ENCODE data around the gene TDRD12.
"Not testable (repeated sequence)": the region's sequence is repeated elsewhere in the genome, so short reads cannot be mapped to it uniquely, and the experiment has no call there.

TDRD12 gene

GRCh38 chr19:32864318-32865007 lies 144.9 kb downstream of the TDRD12 start:
- TF ChIP-seq, protein P1, sequence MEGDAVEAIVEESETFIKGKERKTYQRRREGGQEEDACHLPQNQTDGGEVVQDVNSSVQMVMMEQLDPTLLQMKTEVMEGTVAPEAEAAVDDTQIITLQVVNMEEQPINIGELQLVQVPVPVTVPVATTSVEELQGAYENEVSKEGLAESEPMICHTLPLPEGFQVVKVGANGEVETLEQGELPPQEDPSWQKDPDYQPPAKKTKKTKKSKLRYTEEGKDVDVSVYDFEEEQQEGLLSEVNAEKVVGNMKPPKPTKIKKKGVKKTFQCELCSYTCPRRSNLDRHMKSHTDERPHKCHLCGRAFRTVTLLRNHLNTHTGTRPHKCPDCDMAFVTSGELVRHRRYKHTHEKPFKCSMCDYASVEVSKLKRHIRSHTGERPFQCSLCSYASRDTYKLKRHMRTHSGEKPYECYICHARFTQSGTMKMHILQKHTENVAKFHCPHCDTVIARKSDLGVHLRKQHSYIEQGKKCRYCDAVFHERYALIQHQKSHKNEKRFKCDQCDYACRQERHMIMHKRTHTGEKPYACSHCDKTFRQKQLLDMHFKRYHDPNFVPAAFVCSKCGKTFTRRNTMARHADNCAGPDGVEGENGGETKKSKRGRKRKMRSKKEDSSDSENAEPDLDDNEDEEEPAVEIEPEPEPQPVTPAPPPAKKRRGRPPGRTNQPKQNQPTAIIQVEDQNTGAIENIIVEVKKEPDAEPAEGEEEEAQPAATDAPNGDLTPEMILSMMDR (IDR thresholded peaks at IDR 0.05; ENCODE audit: low read length, missing control alignments): no peak
- no peak overlapping the region for H3K4me3 ChIP-seq (replicated peaks; ENCODE audit: low read depth, low read length)
- DNase-seq (ENCODE audit: low read depth): no peak

- no peak overlapping the region for H3K4me3 ChIP-seq (replicated peaks; ENCODE audit: low read depth, low read length)
- TF ChIP-seq, protein P1 (IDR thresholded peaks at IDR 0.05; ENCODE audit: low read length, missing control alignments): no peak
- DNase-seq (ENCODE audit: low read depth): no peak
Observed at GRCh38 chr19:32865326-32865725, 145.8 kb downstream of the TDRD12 start.

DNA sequence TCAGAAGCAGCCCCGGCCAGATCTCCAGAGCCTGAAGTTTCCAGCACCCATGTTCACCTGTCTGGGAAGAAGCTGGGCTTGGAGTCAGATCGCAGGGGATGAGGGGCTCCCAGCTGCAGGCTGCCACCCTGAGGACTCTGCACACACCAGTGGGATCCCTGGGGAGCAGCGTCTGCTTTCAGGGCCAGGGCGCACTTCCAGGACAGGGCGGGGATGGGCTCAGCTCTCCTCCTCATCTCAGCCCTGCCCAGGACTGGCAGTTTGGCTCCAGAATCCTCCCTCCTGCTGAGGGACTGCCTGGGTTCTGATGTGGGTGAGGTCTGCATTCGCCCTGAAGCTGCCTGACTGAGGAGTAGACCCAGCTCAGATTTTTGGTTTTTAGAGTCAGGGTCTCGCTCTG lies 146.5 kb downstream of the TDRD12 start:
- TF ChIP-seq, protein P1 (IDR thresholded peaks at IDR 0.05; ENCODE audit: low read length, missing control alignments): no peak
- no peak overlapping the region for H3K4me3 ChIP-seq (replicated peaks; ENCODE audit: low read depth, low read length)
- DNase-seq (ENCODE audit: low read depth): no peak

DNA sequence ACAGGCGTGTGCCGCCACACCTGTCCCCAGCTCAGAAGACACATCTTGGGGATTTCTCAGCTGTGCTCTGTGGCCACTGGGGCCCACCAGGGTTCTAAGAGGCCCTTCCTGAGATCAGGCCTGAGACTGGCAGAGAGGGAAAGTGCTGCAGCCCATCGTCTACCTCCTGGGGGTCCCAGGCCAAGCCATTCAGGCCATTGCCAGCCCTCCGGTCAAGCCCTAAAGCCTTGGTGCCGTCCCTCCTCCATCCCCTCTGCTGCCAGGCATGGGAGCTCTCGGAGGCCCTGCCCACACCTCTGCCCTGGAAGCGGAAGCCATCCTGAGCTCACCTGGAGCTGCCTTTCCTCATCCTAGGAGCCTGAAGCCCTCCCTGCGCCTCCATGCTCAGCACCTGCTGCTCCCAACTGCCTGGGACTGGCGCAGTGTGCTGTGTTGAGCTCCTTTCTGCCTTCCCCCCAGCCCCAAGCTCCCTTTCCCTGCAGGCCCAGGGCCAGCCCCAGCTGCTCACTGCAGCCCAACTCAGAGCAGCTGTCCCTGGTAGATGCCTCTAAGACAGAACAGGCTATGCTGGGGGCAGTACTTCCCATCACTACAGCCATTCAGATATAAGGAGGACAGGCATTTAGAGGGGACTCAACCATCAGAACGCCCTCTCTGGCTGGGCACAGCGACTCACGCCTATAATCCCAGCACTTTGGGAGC lies 147.1 kb downstream of the TDRD12 start:
- no peak for DNase-seq (ENCODE audit: low read depth)
- TF ChIP-seq, protein P1 (IDR thresholded peaks at IDR 0.05; ENCODE audit: low read length, missing control alignments): no peak
- H3K4me3 ChIP-seq (replicated peaks; ENCODE audit: low read depth, low read length): no peak overlapping the region

GRCh38 chr19:32867436-32867835 lies 147.9 kb downstream of the TDRD12 start:
- not testable (repeated sequence) for DNase-seq (ENCODE audit: low read depth); H3K4me3 ChIP-seq (replicated peaks; ENCODE audit: low read depth, low read length)

DNA sequence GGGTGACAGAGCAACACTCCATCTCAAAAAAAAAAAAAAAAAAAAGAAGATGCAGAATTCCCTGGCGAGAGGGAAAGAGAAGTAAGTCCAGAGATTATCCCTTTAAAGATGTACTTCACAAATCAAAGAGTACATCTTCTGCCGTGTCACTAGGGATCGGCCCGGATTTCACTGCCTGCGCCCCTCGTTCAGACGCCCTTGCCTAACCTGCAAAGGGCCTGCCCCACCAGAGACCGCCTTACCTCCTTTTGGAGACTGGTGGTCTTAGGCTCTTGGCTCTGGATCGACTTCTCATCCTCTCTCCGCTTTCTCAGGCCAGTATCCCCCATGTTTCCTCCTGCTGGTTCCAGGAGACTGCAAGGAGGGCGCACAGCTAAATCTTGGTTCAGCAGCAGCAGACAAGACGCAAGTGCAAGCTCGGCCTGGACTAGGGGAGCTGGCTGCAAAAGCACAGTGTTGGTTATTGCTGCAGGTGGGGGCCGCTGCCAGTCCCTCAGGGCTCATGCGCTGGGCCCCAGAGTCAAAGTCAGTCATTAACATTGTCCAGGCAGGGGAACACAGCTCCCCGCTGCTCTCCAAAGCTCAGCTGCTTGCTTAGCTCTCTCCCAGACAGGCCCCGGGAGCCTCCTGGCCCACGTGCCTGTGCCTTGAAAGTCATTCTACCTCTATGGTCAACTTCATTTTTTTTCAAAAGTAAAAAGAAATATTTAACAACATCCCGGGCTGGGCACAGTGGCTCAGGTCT lies 148.8 kb downstream of the TDRD12 start:
- no peak for DNase-seq (ENCODE audit: low read depth)
- TF ChIP-seq, protein P1 (IDR thresholded peaks at IDR 0.05; ENCODE audit: low read length, missing control alignments): no peak
- no peak overlapping the region for H3K4me3 ChIP-seq (replicated peaks; ENCODE audit: low read depth, low read length)

DNA sequence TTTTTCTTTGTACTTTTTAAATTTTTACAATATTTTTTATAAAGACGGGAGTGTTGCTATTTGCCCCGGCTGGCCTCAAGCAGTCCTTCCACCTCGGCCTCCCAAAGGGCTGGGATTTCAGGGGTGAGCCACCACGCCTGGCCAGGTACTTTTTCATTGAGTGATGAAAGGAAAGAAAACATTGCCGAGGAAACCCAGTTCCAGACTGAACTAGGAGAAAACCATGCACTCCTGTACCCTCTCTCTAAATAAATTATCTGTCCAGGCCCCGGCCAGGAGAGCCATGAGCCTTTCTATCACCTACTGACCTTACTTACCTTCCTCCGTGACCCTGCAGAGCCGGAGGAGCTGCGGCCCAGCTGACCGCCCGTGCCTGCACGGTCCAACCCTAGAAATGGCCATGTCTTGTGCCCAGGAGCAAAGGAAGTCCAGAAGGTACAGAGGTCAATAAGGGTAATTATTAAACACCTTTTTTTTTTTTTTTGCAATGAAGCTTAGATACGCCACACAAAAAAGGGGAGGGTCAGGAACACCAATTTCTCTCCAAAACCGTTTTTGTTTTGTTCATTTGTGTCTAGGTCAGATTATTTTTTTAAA lies 149.9 kb downstream of the TDRD12 start, which contains the start of gene SLC7A9:
SLC7A9 (minus strand) TSS at position 399 of the 597 bp plus-strand sequence. CDS start 1,233 bp downstream, outside the sequence.
- TF ChIP-seq, protein P1 (IDR thresholded peaks at IDR 0.05; ENCODE audit: low read length, missing control alignments): no peak
- H3K4me3 ChIP-seq (replicated peaks; ENCODE audit: low read depth, low read length): no peak within 1 kb of the TSS
- no peak for DNase-seq (ENCODE audit: low read depth)
